ENCODE measurements around the gene LLPH. TPM values are rescaled to one million over a fixed set of nuclear protein-coding genes. Genes with fewer than 3 reads are reported as not detected.

LLPH gene
- total RNA-seq, 1 experiment from 2014 or later, result 33.4 TPM

- no CpG with 5 or more reads among the region's 4 CpGs for WGBS (ENCODE audit: extremely low coverage, insufficient read length, low lambda C conversion rate)
- H3K4me1 Mint-ChIP-seq, result no peaks in the 10 kb centered on the region; a peak in 1 of 4 replicates
Observed at GRCh38 chr12:66163289-66163688, 32.7 kb upstream of the LLPH start.

More at GRCh38 chr12:66163289-66163688, 32.7 kb upstream of the LLPH start:
- Mint-ChIP-seq H3K36me3 (ENCODE audit: insufficient read depth in 1 of 3, low read depth in 3 of 3) (peaks cover 13 to 16% (median 15%) of the 10 kb centered on the region in 3 experiments), H3K27me3 (ENCODE audit: low read depth) (no peaks in the 10 kb centered on the region), H3K9me3 (peaks cover 10 to 15% of the 10 kb centered on the region in 2 experiments; a peak in 3 of 5 replicates), H3K27ac (no peak overlapping the region), H3K4me3 (no peak overlapping the region)
- H3K14ac ChIP-seq (ENCODE audit: insufficient read depth, low read length), result no peak overlapping the region
- DNase-seq, result no peak
- no peak overlapping the region for H3T11ph ChIP-seq (ENCODE audit: low read length)
- H2BK20ac ChIP-seq (ENCODE audit: low read depth, low read length, poor library complexity, severe bottlenecking), result no peak overlapping the region
- H3K18ac ChIP-seq (ENCODE audit: insufficient read length, low read depth, low read length), result no peak overlapping the region
- H3K23ac ChIP-seq (ENCODE audit: insufficient read length, low read depth, low read length), result no peak overlapping the region
- H4K20me1 ChIP-seq (ENCODE audit: control insufficient read depth, insufficient read depth, insufficient read length), result no peaks in the 10 kb centered on the region
- H3K27me3 ChIP-seq (ENCODE audit: insufficient read depth, low read length), result no peaks in the 10 kb centered on the region
- H3K23me2 ChIP-seq (ENCODE audit: insufficient read length, low read depth, low read length, poor library complexity, severe bottlenecking), result no peaks in the 10 kb centered on the region
- no peaks in the 10 kb centered on the region for H3K9me3 ChIP-seq (ENCODE audit: control insufficient read depth, low read depth, low read length)
- H3K79me2 ChIP-seq (ENCODE audit: insufficient read depth, low read length), result peaks cover 3% of the 10 kb centered on the region; the same call in 1 of the 2 replicates
- H3K4ac ChIP-seq (ENCODE audit: low read depth, low read length), result no peak overlapping the region
- H3K56ac ChIP-seq (ENCODE audit: insufficient read length, low read depth, low read length), result no peak overlapping the region
- no peak overlapping the region for H4K5ac ChIP-seq (ENCODE audit: insufficient read length, low read depth, low read length)
- no peak overlapping the region for H2BK12ac ChIP-seq (ENCODE audit: insufficient read length, low read depth, low read length)
- TF ChIP-seq, protein P1, sequence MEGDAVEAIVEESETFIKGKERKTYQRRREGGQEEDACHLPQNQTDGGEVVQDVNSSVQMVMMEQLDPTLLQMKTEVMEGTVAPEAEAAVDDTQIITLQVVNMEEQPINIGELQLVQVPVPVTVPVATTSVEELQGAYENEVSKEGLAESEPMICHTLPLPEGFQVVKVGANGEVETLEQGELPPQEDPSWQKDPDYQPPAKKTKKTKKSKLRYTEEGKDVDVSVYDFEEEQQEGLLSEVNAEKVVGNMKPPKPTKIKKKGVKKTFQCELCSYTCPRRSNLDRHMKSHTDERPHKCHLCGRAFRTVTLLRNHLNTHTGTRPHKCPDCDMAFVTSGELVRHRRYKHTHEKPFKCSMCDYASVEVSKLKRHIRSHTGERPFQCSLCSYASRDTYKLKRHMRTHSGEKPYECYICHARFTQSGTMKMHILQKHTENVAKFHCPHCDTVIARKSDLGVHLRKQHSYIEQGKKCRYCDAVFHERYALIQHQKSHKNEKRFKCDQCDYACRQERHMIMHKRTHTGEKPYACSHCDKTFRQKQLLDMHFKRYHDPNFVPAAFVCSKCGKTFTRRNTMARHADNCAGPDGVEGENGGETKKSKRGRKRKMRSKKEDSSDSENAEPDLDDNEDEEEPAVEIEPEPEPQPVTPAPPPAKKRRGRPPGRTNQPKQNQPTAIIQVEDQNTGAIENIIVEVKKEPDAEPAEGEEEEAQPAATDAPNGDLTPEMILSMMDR (conservative IDR thresholded peaks at IDR 0.05), result no peak
- H3K4me1 ChIP-seq (ENCODE audit: insufficient read depth, low read length), result no peaks in the 10 kb centered on the region; the same call in 1 of the 2 replicates
- peaks cover 5% of the 10 kb centered on the region for H3K79me1 ChIP-seq (ENCODE audit: insufficient read depth, low read depth, low read length, poor library complexity, severe bottlenecking)
- no peak overlapping the region for H2BK15ac ChIP-seq (ENCODE audit: low read depth, low read length)
- no peak overlapping the region for H2AK5ac ChIP-seq (ENCODE audit: insufficient read length, low read length)
- H3K4me2 ChIP-seq (ENCODE audit: insufficient read depth, insufficient read length, low read length), result no peak overlapping the region
- no peak overlapping the region for H2BK120ac ChIP-seq (ENCODE audit: low read depth, low read length, poor library complexity, severe bottlenecking)
- no peak overlapping the region for H2AFZ ChIP-seq (ENCODE audit: low read length)
- no peak overlapping the region for H2BK5ac ChIP-seq (ENCODE audit: insufficient read length, low read length)
- no peak overlapping the region for H4K8ac ChIP-seq (replicated peaks; ENCODE audit: insufficient read length, low read depth, low read length)
- no peak overlapping the region for H3K9ac ChIP-seq (ENCODE audit: extremely low read depth, insufficient read length, low read length)
- no peak overlapping the region for H4K91ac ChIP-seq (ENCODE audit: insufficient read length, low read depth, low read length)
- H3K27ac ChIP-seq (ENCODE audit: insufficient read length, low read depth, low read length), result no peak overlapping the region
